ENCODE results near the gene FAM53B.

Gene FAM53B

GRCh38 chr10:124602646-124603365 is 141.4 kb downstream of the FAM53B start (continued):
- TF ChIP-seq TSHZ2 (CRISPR knock-in tag; IDR thresholded peaks at IDR 0.05) (no peak), OSR1 (CRISPR knock-in tag; IDR thresholded peaks at IDR 0.05) (no peak), GLIS3 (CRISPR knock-in tag; IDR thresholded peaks at IDR 0.05) (no peak), ARNTL (CRISPR knock-in tag; IDR thresholded peaks at IDR 0.05; ENCODE audit: borderline replicate concordance, low read depth) (no peak), SNAI2 (CRISPR knock-in tag; IDR thresholded peaks at IDR 0.05) (no peak), ZNF8 (CRISPR knock-in tag; IDR thresholded peaks at IDR 0.05) (no peak), BACH2 (CRISPR knock-in tag; IDR thresholded peaks at IDR 0.05; ENCODE audit: borderline replicate concordance) (no peak), ISL1 (CRISPR knock-in tag; IDR thresholded peaks at IDR 0.05) (no peak)

GRCh38 chr10:124602121-124602561 is 142.0 kb downstream of the FAM53B start:
- no peak for TF ChIP-seq TSHZ2 (CRISPR knock-in tag; IDR thresholded peaks at IDR 0.05)
- no peak for TF ChIP-seq TCF4 (CRISPR knock-in tag; IDR thresholded peaks at IDR 0.05; ENCODE audit: borderline replicate concordance)
- TF ChIP-seq CSRNP3 (CRISPR knock-in tag; IDR thresholded peaks at IDR 0.05), result no peak
- no peak for TF ChIP-seq ZNF70 (CRISPR knock-in tag; IDR thresholded peaks at IDR 0.05)
- no peak for TF ChIP-seq RARB (CRISPR knock-in tag; IDR thresholded peaks at IDR 0.05)
- TF ChIP-seq ESRRG (CRISPR knock-in tag; IDR thresholded peaks at IDR 0.05), result no peak
- TF ChIP-seq ZNF8 (CRISPR knock-in tag; IDR thresholded peaks at IDR 0.05), result no peak
- no peak for ATAC-seq

DNA sequence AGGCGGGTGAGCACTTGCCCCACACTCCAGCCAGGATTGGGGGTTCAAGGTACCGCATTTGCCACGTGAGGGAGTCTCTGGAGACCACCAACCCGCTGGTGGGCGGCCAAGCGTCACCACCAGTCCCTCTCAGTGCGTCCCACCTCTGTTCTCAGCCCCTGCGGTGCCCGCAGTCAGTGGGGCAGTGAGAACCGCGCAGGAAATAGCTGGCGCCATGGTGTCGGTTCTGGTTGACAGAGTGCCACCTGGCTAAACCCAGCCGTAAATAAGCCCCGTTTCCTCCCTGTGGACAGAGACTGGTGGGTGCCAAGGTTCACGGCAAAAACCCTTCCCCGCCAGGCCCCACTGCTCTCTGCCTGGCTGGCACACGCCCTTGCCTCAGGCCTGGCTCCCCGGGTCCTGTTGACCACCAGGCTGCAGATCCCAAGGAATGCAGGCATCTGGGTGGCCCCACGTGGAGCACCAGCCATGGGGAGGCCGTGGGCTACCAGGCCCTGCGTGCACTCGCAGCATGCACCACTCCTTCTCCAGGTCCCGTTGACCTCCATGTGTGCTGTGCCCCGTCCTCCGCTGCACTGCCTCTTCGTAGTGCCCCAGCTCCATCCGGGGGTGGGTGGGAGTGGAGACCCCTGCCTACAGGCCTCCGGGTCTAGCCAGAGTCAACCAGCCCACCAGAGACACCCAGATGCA is 142.6 kb downstream of the FAM53B start:
- ATAC-seq, result no peak
- no peak for TF ChIP-seq GLIS3 (CRISPR knock-in tag; IDR thresholded peaks at IDR 0.05)

- ATAC-seq, result no peak
- TF ChIP-seq ZNF70 (CRISPR knock-in tag; IDR thresholded peaks at IDR 0.05), result no peak
- no peak for TF ChIP-seq RARB (CRISPR knock-in tag; IDR thresholded peaks at IDR 0.05)
- no peak for TF ChIP-seq ISL1 (CRISPR knock-in tag; IDR thresholded peaks at IDR 0.05)
- no peak for TF ChIP-seq ZNF8 (CRISPR knock-in tag; IDR thresholded peaks at IDR 0.05)
- TF ChIP-seq BACH2 (CRISPR knock-in tag; IDR thresholded peaks at IDR 0.05; ENCODE audit: borderline replicate concordance), result no peak
- TF ChIP-seq, protein P1, sequence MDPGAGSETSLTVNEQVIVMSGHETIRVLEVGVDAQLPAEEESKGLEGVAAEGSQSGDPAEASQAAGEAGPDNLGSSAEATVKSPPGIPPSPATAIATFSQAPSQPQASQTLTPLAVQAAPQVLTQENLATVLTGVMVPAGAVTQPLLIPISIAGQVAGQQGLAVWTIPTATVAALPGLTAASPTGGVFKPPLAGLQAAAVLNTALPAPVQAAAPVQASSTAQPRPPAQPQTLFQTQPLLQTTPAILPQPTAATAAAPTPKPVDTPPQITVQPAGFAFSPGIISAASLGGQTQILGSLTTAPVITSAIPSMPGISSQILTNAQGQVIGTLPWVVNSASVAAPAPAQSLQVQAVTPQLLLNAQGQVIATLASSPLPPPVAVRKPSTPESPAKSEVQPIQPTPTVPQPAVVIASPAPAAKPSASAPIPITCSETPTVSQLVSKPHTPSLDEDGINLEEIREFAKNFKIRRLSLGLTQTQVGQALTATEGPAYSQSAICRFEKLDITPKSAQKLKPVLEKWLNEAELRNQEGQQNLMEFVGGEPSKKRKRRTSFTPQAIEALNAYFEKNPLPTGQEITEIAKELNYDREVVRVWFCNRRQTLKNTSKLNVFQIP (CRISPR knock-in tag; IDR thresholded peaks at IDR 0.05; ENCODE audit: borderline replicate concordance, low read depth), result no peak
- no peak for TF ChIP-seq CSRNP3 (CRISPR knock-in tag; IDR thresholded peaks at IDR 0.05)
Measured at GRCh38 chr10:124601016-124601415, 143.2 kb downstream of the FAM53B start.

Measured in SK-N-SH treated with all-trans-retinoic acid at 6 μM for 48 hours (cell line).